HepG2 (cell line): ENCODE measurements around the gene DPEP2NB.

ENCODE experiments used
- SCMH1 ChIP-seq: sonication (generic); formaldehyde crosslinking; IDR thresholded peaks from 2 replicates; pipeline ENCODE4 v1.9.0; 2021; ENCODE audit warnings: missing genetic modification reagents, mild to moderate bottlenecking, borderline replicate concordance
- ZKSCAN1 ChIP-seq: fragments of 150-350 bp; IDR thresholded peaks from 2 replicates; pipeline ENCODE4 v1.6.1; 2014; ENCODE audit warnings: low read length

DNA sequence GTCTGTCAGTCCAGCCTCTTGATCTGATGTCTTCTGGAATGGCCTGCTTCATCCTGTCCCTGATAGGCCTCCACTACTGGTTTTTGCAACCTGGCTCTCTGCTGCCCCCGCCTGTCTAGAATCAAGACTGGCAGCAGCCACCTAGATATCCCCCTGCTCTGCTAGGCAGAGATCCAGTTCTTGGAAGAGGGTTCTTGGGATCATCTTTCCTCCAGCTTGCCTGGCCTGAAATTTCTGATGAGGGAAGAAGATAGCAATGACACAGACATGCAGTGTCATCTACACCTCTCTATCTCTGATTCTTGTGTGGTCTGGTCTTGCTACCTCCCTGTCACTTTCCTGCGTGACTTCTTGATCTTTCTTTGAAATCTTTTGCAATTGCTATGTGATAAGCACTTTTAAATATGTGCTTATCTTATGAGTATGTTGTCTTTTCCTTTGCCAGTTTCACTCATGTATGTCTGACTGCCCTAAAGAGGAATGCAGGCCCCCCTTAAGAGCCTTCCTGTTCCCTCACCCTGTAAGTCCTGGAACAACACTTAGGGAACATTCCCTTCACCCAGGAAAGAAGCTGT is 49.2 kb upstream of the DPEP2NB start:
- TF ChIP-seq ZKSCAN1, result no peak
- no peak for TF ChIP-seq SCMH1 (CRISPR knock-in tag)
